Effector CD8-positive, alpha-beta T cell (primary cell): ENCODE measurements around the gene WNT7A.

Experiments
- DNase-seq: peaks from one replicate; lab custom pipeline; 2025; lab: John Stamatoyannopoulos, UW

WNT7A gene

DNA sequence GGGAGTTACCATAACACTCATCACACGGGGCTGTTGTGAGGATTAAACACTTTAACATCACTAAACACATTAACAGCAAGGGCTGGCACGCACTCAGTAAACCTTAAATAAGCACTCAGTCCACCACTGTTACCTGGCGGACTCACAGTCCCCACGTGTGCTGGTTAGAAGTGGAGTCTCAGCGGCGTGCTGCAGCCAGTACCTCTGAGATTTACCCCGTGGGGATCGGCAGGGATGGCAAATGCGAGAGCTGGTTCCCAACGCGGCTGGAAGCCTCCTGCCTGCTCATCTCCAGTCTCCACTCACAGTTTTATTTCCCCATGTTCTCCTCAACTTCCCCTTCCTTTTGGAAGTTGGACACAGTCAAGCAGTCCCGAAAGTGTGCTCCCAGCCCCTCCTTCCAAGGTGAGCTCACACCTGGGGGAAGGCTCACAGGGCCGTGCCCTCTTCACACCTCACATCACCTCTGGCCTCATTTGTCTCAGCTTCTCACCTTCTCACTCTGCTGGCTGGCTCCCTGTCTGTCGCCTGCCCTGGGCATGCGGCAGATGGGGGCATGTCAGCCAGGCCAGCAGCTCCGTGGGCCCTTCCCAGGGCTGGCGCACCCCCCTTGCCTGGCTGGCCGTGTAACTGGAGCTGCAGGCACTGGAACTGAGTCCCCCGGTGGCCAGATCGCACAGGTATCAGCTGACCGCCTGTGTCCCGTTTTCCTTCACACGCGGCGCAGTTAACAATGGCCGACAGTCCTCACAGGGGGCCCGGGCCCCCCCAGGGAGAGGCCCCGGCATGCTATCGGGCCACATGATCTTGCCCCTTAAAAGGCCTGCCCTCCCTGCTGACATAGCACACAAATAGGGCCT is 87.1 kb downstream of the WNT7A start:
- DNase-seq: no peak

DNA sequence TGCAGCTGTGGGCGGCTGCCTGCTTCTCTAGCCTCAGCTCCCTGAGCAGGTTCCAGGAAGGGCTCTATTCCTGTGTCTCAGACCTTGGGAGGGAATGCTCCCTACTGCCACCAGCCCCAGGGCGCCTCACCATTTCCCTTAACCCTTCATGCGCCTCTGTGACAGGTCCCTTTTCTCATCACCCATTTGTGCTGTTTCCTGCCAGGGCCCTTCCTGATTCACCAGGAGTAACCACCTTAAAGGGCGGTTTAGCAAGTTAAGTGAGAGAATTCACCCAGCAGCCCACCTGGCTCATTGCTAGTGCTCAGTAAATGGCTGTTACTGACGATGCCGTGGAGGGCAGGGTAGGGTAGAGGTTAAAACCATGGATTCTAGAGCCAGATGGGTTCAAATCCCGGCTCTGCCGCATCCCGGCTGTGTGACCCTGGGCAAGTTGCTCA is 87.8 kb downstream of the WNT7A start:
- DNase-seq: no peak

DNA sequence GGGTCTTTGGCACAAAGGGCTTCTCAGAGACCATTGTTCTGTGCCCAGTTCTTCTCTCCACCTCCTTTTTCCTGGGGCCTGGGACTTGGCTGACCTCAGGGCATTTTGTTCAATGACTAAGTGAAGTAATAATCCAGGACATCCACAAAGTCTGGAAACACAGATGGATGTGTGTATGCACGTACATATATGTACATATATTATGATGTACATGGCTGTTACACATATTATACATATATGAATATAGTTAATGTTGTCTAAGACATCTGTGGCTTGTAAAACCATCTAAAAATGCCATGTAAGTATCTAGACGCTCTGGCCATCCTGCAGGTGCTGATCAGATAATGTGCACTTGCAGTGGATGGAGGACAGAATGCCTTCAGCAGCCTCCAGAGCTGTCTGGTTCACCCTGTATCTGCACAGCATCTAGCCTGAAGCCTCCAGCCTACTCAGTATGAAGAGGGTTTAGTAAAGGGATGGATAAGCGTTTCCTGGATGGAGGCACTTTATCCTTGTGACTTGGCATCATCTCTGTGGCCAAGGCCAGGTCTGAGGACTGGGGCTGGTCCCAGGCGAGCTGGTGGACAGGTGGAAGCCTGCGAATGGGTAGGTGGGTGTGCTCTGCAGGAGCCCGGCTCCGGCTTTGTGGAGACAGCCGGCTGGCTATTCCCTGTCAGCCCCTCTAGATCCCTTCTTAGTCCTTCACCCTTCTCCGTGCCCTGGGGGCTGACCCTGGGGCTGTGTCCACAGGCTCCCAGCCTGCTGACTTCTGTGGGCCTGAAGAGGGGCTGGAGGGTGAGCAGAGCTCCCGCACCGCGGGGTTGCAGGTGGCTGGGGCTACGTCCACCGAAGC is 88.4 kb downstream of the WNT7A start:
- DNase-seq: no peak

DNA sequence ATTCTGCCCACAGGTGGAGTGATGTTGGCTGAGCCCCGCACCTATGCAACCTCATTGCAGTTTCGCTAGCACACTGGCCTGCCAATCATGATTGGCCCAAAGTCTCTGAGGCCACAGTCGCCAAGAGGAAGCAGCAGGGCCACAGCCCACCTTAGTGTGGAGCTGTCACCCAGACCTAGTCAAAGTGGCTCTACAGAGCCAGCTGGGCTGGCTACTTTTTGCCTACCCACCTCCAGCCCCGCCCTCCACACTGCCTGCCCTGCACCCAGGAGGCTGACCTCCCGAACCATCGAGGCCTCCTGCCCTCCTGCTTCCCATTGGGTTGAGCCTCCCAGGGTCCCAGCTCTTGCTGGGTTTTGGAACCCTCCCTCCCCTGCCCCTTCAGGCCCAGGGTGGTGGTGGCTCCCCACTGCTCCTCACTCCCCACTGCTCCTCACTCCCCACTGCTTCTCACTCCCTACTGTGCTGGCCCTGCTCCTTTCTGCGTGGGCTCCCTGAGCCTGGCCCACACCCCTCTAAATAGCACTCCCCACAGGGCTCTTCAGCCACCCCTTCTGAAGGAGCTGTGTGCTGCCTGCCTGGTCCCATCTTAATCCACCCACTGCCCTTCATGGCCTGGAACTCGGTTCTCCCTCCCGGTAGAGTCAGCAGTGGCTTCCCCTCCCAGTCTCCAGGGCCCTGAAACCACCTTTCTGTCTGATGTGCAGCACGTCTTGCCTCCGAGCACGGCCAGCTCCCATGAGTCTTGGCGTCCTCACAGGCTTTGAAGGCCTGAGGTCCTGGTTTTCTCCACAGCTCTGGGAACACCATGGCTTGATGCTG is 89.3 kb downstream of the WNT7A start:
- DNase-seq: no peak

DNA sequence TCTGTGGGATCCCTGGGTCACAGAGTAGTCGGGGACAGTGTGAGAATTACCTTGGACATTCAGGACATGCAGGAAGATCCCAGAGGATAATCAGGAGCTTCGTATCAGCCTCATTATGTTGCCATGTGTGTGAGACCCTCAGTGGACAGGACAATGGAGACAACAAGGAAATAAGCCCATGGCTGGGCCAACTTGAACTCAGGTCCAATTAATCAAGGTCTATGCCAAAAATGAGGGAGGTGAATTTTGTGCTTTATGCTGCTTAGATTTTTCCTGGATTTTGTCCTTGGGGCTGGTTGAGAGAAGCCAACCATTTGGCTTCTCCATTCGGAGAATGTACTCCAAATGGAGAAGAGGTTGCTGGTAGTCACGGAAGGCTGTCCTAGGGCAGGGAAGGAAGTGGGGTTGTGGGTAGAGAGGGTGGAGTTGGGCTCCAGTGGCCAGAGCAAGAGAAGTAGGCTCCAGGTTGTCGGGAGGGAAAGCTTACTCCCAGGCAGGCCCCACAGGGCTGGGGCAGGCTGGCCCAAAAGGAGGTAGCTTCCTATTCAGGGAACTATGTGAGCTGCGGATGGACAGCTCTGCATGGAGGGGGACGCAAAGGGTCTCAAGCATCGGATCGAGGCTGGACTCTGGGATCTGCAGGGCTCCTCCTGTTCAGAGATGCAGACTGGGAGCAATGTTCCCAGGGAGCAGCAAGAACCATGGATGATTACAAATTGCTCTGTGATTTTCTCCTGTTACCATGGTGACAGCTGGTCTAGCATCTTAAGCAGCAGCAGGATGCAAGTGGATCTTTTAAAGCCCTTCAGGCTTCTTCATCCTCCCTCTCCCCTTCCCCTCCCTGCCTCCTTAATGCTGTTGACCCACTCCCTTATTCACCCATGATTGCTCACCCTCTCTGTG is 91.1 kb downstream of the WNT7A start:
- DNase-seq: no peak

DNA sequence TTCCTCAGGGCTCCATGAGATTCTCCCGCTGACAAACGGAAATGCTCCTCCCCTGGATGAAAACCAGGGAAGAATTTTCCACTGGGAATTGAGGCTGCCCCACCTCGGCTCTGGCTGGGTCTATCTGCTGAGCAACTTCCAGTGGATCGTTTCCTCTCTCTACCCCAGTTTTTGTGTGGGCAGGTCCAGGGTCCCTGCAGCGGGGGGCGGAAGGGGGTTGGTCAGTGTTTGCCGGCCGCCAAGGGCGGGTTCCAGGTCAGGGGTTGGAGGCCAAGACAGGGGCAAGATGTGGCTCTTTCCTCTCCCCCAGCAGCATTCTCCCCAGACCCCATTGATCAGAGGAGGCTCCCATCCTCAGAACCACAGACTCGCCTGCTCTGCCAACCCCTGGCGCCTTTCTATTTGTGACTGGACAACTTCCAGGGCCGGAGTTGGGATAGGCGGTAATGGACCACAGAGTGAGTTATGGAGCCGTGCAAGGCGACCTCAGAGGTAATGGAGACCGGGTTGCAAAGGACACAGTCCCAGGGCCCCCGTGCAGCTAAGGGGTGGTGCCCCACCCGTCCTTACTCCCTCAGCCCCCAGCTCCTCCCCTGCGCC is 92.2 kb downstream of the WNT7A start:
- DNase-seq: no peak

DNA sequence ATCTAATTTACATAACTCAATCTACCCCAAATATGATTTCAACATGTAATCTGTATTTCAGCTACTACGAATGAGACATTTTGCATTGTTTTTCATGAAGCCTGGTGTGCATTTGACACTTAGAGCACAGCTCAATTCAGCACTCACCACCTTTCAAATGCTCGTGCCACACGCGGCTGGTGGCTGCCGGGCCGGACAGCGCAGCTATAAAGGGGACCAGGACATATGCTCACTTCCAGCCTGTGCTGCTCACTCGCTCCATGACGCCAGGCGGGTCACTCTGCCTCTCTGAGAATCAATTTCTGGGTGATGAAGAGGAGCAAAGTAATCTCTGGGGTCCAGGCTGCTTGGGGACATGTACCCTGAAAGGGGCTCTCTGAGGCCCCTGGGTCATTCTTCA is 93.1 kb downstream of the WNT7A start:
- no peak for DNase-seq

DNA sequence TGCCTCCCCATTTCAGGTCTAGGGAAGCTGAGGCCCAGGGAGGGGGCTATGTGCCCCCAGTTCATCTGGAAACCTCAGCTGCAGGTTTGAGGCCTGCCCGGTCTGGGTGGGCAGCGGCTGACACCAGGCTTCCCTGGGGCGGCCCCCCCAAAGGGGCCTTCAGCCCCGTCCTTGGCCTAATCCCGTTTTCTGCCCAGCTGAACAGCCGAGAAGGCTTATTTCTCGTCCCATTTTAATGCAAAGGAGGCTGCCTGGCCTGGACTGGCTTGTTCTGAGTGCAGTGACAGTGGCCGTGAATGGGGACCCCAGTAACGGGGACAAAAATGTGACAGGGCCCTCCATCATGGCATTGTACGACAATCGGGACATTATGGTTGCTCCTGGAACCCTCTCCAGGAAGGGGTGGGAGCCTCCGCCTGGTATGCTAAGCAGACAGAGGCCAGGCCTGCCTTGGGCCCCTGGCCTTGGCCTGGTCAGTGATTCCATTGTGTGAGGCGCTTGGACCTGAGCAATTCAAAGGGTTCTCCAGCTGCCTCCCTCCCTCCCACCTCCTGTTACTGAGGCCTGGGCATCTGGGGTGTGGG is 93.9 kb downstream of the WNT7A start:
- no peak for DNase-seq

DNA sequence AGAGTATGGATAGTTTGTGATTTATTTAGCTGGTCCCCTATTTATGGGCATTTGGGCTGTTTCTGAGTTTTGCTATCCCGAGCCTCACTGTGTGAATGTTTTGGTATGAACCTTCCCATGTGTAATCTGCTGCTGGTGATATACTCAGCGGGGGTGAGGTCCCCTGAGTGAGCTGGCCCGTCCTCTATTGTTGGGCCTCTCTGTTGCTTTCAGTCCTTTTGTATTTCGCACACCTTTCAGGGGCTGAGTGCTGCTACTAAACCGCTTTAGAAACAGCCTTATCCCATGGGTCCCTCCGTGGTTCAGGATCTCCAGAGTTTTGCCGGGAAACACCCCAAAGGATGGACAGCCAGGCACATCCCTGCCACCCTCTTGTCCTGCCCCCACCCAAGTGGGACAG is 94.5 kb downstream of the WNT7A start:
- DNase-seq: no peak

DNA sequence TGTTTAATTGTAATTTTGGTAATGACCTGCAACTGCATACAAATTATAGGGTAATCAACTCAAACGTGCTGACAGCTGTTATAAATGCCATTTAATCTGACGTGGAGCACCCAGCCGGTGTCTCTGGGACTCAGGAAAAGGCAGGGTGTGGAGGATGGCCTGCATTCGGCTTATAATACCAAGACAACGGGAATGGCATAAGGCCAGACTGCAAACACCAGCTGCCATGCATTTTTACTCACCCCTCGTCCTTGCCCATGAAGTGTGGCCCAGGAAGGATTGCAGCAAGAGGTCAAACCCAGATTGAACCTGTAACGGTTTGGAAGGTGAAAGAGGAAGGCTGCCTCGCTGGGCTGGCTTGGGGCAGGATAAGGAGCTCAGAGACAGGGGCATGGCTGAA is 96.4 kb downstream of the WNT7A start:
- DNase-seq: no peak

DNA sequence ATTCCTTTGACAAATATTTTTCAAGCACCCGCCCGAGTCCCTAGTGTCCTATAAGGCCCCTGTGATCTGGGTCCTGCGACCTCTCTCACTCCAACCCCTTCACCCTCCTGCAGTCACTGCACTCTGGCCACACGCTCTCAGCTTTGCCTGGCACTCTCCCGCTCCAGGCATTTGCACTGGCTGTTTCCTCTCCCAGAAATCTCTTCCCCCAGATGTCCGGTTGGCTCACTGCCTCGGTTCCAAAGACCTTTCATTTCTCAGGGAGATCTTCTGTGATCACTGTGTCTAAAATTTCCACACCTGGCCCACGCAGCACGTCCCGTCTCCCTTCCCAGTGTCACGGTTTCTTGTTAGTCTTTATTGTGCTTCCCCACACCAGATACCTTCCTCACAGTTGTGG is 97.4 kb downstream of the WNT7A start:
- DNase-seq: no peak

DNA sequence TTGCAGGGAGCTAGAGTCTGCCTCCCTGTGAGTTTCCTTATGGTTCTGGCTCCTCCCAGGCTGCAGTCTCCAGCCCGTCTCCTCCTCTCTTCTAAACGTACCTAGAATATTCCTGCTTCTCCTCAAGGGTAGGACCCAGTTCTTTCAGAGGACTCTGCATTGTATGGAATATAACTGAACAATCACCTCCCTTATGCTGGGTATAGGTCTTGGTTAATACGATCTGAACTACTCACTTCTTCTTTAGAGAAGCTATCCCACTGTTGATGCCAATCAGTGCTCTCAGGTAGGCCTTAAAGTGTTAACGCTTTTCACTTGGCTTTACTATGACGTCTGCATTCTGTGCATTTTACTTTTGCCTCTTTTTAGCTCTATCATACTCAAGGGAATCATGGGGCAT is 98.5 kb downstream of the WNT7A start:
- DNase-seq: no peak

DNA sequence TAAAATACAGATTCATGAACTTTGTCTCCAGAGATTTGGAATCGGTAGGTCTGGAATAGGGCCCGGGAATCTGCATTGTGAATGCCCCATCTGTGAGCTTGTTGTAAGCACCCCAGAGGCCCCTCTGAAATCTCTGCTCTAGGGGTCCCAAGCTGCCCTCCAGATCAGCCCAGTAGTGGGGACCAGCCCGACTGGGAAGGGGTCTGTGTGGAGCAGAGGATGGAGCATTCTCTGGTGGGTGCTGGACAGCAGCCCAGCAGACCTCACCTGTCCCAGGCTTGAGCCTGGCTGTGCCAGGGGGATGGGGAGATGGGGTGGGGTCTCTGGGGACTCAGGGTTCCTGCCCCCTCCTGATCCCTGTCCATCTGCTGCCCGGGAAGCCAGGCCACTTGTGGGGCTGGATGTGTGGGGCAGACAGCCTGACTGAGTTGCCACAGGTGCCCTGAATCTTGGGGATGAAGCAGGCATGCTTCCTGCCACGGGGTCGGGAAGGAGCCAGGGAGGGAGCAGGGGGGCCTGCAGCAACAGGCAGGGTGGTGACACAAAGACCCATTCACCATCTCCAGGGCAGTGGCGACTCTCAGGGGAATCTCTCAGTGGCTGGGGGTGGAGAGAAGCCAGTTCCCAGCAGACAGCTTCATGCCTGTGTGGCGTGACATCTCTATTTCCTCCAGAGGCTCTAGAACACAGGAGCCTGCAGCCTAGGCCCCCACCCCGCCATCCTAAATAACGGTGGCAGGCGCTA is 99.3 kb downstream of the WNT7A start:
- DNase-seq: no peak

DNA sequence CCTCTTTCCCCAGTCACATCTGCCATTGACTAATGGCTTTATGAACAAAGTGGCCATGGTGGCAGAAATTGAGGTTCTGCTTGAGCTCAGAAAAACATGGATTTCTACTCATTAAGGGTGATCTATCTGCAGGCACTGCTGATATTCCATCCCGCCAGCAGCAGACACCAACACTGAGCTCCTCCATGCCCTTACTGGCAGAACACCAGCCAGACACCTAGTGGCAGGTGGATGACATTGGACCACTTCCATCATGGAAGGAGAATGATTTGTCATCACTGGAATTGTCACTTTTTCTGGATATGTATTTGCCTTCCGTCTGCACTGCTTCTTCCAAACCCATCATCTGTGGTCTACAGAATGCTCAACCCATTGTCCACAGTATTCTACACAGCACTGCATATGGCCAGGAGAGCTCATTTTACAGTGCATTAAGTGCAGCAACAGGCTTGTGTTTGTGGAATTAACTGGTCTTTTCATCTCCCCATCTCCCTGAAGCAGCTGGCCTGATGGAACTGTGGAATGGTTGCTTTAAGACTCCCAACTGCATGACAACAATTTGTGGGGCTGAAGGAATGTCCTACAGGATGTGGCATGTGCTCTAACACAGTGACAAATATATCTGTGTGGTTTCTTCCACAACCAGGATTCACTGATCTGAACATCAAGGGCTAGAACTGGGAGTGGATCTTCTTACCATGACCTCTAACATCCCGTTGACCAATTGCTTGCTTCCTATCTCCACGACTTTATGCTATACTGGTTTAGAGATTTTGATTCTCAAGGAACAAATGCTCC is 103.4 kb downstream of the WNT7A start:
- DNase-seq: no peak

DNA sequence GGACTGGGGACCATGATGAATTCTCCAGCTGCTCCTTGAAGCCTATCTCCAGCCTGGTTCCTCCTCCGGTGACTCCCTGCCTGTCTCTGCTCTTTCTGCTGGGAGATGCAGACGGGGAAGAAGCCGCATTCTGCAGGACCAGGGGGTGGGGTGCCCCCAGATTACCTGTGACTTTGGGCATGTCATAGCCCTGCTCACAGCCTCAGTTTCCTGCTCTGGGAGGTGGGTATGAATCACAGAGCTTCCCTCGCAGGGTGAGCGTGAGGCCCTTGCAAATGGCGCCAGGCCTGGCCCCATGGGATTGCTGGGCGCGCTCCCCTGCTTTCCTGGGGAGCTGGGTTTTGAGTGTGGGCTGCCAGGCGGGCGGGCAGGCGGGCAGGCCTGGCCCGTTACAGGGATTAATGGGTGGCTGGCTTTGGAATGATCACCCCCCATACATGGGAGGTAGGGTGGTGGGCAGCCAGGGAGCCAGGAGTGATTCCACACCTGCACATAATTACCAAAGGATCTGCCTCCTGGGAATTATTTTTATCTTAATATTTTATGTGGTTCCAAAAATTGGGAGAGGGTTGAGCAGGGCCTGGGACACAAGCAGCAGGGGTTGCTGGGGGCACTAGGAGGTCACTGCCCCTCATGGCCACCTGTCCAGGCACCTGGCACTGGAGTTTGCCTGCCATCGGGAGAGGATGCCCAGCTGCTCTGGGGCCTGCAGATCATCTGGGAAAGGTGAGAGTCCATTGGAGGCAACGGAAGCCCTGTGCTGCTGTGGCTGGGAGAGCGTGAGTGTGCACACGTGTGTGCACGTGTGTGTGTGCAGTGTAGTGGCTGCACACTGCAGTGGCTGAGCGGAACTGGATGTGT is 106.8 kb downstream of the WNT7A start:
- no peak for DNase-seq

DNA sequence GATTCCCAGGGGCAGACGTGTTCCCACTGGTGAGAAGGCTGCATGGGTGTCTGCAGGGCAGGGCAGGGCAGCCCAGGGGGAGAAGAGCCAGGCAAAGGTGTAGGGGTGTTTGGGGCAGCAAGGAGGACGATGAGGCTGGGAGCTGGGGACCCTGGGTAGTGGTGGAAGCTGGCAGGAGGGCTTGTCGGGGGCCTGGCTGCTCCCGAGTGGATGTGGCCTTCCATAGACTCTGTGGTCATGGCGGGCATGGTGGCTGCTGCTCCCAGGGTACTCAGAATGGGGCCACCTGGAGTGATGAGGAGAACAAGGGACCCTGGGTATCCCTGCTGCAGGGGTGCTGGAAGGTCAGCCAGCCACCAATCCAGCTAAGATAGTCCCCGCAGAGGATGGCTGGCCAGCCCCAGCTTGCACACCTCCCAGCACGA is 107.5 kb downstream of the WNT7A start:
- no peak for DNase-seq

DNA sequence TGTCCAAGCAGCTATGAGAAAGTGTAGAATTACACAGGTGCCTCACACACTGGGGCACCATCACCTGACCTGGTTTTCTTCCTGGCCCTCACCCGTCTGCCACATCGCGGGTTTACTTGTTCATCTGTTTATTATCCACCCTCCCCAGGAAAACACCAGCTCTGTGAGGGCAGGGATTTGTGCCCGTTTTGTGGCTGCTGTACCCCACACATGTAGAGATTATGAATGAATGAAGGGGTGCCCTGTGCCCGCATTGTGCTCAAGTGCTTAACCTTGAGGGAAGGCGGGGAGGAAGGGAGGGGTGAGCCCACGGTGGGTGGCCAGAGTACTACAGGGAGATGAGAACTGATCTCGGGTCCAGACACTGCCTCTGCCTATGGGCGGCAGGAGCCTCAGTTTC is 108.4 kb downstream of the WNT7A start:
- DNase-seq: no peak
